ENCODE measurements around the gene BPIFA1.
A peak's percentile ranks its signal among the peaks of the same experiment; 100 is the strongest.

Gene BPIFA1

GRCh38 chr20:33211817-33212424 is 23.9 kb upstream of the BPIFA1 start:
- H3K4me2 ChIP-seq (ENCODE audit: low read length) = no peak overlapping the region
- H2AFZ ChIP-seq (ENCODE audit: low read length) = no peak overlapping the region
- H3K79me2 ChIP-seq (ENCODE audit: insufficient read depth, low read length) = no peaks in the 10 kb centered on the region
- no peak overlapping the region for H3K4me3 ChIP-seq (ENCODE audit: low read depth, low read length, poor library complexity, severe bottlenecking)
- H3K4me1 ChIP-seq (ENCODE audit: insufficient read depth, low read length, severe bottlenecking) = no peaks in the 10 kb centered on the region
- no peaks in the 10 kb centered on the region for H3K9me2 ChIP-seq (ENCODE audit: low read depth, low read length)
- H3F3A ChIP-seq (ENCODE audit: insufficient read depth, low read length) = no peaks in the 10 kb centered on the region
- no peak overlapping the region for H3K27ac ChIP-seq (ENCODE audit: low read depth, low read length, poor library complexity, severe bottlenecking)
- no peak overlapping the region for H3K9ac ChIP-seq (ENCODE audit: low read length)
- no peaks in the 10 kb centered on the region for H3K27me3 ChIP-seq (ENCODE audit: insufficient read depth, low read length)
- no peaks in the 10 kb centered on the region for H3K36me3 ChIP-seq (ENCODE audit: insufficient read depth, low read length)
- H3K9me3 ChIP-seq (ENCODE audit: low read length) = no peaks in the 10 kb centered on the region
- TF ChIP-seq CTCF (IDR thresholded peaks at IDR 0.05; ENCODE audit: low read length) (peak; percentile 49), EZH2 (IDR thresholded peaks at IDR 0.05; ENCODE audit: borderline replicate concordance, low read length) (no peak)
- H4K20me1 ChIP-seq (ENCODE audit: insufficient read depth, low read length) = no peaks in the 10 kb centered on the region

GRCh38 chr20:33217052-33217451 is 18.7 kb upstream of the BPIFA1 start, which contains the start of gene BPIFA3:
Gene BPIFA3, plus strand, starts transcription at chr20:33217352. Its CDS starts 185 bp downstream, at chr20:33217537.
- Histone ChIP-seq H3K79me2 (ENCODE audit: insufficient read depth, low read length) (no peaks in the 10 kb centered on the region), H3K27ac (ENCODE audit: low read depth, low read length, poor library complexity, severe bottlenecking) (no peak within 1 kb of the TSS), H4K20me1 (ENCODE audit: insufficient read depth, low read length) (no peaks in the 10 kb centered on the region), H3K9ac (ENCODE audit: low read length) (no peak within 1 kb of the TSS), H3K9me3 (ENCODE audit: low read length) (no peaks in the 10 kb centered on the region), H3K4me3 (ENCODE audit: low read depth, low read length, poor library complexity, severe bottlenecking) (no peak within 1 kb of the TSS), H3K36me3 (ENCODE audit: insufficient read depth, low read length) (no peaks in the 10 kb centered on the region), H3K27me3 (ENCODE audit: insufficient read depth, low read length) (no peaks in the 10 kb centered on the region), H2AFZ (ENCODE audit: low read length) (no peak within 1 kb of the TSS), H3K4me1 (ENCODE audit: insufficient read depth, low read length, severe bottlenecking) (no peaks in the 10 kb centered on the region), H3F3A (ENCODE audit: insufficient read depth, low read length) (no peaks in the 10 kb centered on the region), H3K4me2 (ENCODE audit: low read length) (no peak within 1 kb of the TSS), H3K9me2 (ENCODE audit: low read depth, low read length) (no peaks in the 10 kb centered on the region)
- TF ChIP-seq EZH2 (IDR thresholded peaks at IDR 0.05; ENCODE audit: borderline replicate concordance, low read length) = no peak
- TF ChIP-seq CTCF (IDR thresholded peaks at IDR 0.05; ENCODE audit: low read length) = no peak

GRCh38 chr20:33224399-33224798 is 11.4 kb upstream of the BPIFA1 start:
- Histone ChIP-seq H3K9ac (ENCODE audit: low read length) (no peak overlapping the region), H3K9me2 (ENCODE audit: low read depth, low read length) (no peaks in the 10 kb centered on the region), H3K36me3 (ENCODE audit: insufficient read depth, low read length) (no peaks in the 10 kb centered on the region), H3K27me3 (ENCODE audit: insufficient read depth, low read length) (no peaks in the 10 kb centered on the region; the same call in 1 of the 2 replicates), H3K79me2 (ENCODE audit: insufficient read depth, low read length) (no peaks in the 10 kb centered on the region), H3K9me3 (ENCODE audit: low read length) (no peaks in the 10 kb centered on the region), H3K4me1 (ENCODE audit: insufficient read depth, low read length, severe bottlenecking) (no peaks in the 10 kb centered on the region), H3K4me2 (ENCODE audit: low read length) (no peak overlapping the region), H4K20me1 (ENCODE audit: insufficient read depth, low read length) (no peaks in the 10 kb centered on the region), H3F3A (ENCODE audit: insufficient read depth, low read length) (no peaks in the 10 kb centered on the region), H2AFZ (ENCODE audit: low read length) (no peak overlapping the region), H3K4me3 (ENCODE audit: low read depth, low read length, poor library complexity, severe bottlenecking) (no peak overlapping the region), H3K27ac (ENCODE audit: low read depth, low read length, poor library complexity, severe bottlenecking) (no peak overlapping the region)
- TF ChIP-seq CTCF (IDR thresholded peaks at IDR 0.05; ENCODE audit: low read length) (no peak), EZH2 (IDR thresholded peaks at IDR 0.05; ENCODE audit: borderline replicate concordance, low read length) (no peak)

Data from OCI-LY1 (cell line).